MG63 (cell line): ENCODE data around the gene PSMF1. TPM values are rescaled to one million over a fixed set of nuclear protein-coding genes. Genes with fewer than 3 reads are reported as not detected.

Experiments
- DNase-seq: peaks from one replicate; pipeline ENCODE4 v3.0.0-alpha.2; 2020
- H3K27me3 ChIP-seq: fragments of 250-450 bp; sonication (Bioruptor Pico); 2 replicates; pipeline ENCODE4 v1.5.1; 2020; ENCODE audit warnings: mild to moderate bottlenecking, moderate library complexity
- H3K36me3 ChIP-seq: fragments of 250-450 bp; sonication (Bioruptor Pico); 2 replicates; pipeline ENCODE4 v1.5.1; 2020; ENCODE audit warnings: mild to moderate bottlenecking, moderate library complexity
- H3K4me3 ChIP-seq: fragments of 250-450 bp; sonication (Bioruptor Pico); 2 replicates; pipeline ENCODE4 v1.5.1; 2020; ENCODE audit warnings: mild to moderate bottlenecking, moderate library complexity
- H3K9me3 ChIP-seq: fragments of 250-450 bp; sonication (Bioruptor Pico); 2 replicates; pipeline ENCODE4 v1.5.1; 2020; ENCODE audit warnings: mild to moderate bottlenecking, moderate library complexity
- total RNA-seq: library from RNA; depleted of rRNA; stranded (reverse); fragments of >200 nt; shearing (Covaris generic); gene quantifications from 2 replicates; pipeline ENCODE4 v1.2.3, GENCODE V29; 2014; ENCODE audit warnings: low replicate concordance; rRNA removed

The PSMF1 gene, protein sequence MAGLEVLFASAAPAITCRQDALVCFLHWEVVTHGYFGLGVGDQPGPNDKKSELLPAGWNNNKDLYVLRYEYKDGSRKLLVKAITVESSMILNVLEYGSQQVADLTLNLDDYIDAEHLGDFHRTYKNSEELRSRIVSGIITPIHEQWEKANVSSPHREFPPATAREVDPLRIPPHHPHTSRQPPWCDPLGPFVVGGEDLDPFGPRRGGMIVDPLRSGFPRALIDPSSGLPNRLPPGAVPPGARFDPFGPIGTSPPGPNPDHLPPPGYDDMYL
- total RNA-seq, result 41.6 and 62.5 TPM in 2 replicates

DNA sequence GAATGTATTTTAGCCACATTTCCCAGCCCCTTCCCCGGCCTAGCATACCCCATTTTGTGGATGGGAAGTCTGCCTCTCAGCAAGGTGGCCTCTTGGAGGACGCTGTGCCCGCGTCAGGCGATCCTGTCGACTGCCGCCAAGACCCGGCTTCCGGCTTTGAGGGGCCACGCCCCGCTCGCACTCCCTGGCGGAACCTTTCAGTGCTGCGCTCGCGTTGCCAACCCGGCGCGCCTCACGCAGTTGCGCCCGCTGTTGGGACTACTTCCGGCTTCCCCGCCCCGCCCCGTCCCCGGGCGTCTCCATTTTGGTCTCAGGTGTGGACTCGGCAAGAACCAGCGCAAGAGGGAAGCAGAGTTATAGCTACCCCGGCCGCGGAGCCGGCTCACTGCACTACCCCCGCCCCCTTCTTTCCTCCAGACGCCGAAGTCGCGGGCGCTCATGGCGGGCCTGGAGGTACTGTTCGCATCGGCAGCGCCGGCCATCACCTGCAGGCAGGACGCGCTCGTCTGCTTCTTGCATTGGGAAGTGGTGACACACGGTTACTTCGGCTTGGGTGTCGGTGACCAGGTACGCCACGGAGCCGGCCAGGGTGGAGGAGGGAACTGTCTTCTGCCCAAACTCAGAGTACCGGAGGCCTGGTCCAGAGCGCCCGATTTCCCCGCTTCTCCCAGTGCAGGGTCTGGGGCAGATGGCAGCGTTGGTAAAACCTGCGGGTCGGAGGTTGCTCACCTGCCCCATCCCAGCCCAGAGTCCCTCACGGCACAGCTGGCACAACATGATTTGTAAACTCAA is at the start of gene PSMF1:
TSS of gene PSMF1 (plus strand) at position 267 of the 792 bp plus-strand sequence. CDS start at position 439, 172 bp downstream.
- no peaks in the 10 kb centered on the region for H3K27me3 ChIP-seq
- DNase-seq, result peak; percentile 85

GRCh38 chr20:1072258-1072657 is 46.1 kb upstream of the PSMF1 start:
- Histone ChIP-seq H3K27me3 (no peaks in the 10 kb centered on the region), H3K36me3 (no peaks in the 10 kb centered on the region), H3K9me3 (no peaks in the 10 kb centered on the region), H3K4me3 (no peak overlapping the region)
- DNase-seq, result no peak

More for the DNA sequence above, at the start of gene PSMF1:
- H3K9me3 ChIP-seq, result no peaks in the 10 kb centered on the region
- H3K36me3 ChIP-seq, result no peaks in the 10 kb centered on the region; the same call in none of the 2 replicates
- H3K4me3 ChIP-seq, result peak within 1 kb of the TSS; percentile 92

- Histone ChIP-seq H3K9me3 (no peaks in the 10 kb centered on the region), H3K36me3 (no peaks in the 10 kb centered on the region), H3K4me3 (no peak overlapping the region), H3K27me3 (no peaks in the 10 kb centered on the region)
- no peak for DNase-seq
Measured at GRCh38 chr20:1075616-1076015, 42.8 kb upstream of the PSMF1 start.

- DNase-seq, result no peak
- H3K4me3 ChIP-seq, result no peak overlapping the region
- H3K9me3 ChIP-seq, result no peaks in the 10 kb centered on the region
Measured at GRCh38 chr20:1081891-1082290, 36.5 kb upstream of the PSMF1 start.

DNA sequence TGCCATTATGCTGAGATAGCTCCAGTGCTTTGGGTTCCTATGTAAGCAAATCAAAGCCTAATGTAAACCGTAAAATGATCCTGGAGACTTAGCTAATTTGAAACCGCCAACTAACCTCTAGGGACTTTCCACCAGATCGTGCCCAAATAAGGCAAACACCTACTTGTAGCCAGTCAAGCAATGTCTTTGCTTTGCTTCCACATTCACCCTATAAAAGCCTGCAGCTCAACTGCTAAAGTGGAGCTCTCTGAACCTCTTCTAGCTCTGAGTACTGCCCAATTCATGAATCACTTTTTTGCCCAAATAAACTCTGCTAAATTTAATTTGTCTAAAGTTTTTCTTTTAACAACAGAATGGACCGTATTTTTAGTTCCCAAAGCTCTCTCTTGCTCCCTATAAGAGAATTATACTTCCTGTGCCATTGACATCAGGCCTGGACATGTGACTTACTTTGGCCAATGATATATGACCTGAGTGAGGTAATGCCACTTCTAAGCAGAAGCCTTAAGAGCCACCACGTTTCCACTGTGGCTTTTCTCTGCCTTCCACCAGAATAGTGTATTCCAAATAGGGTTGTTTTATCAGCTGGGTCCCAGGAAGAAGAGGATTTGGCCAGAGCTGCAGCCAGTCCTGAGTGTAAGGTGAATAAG is 34.8 kb upstream of the PSMF1 start:
- H3K4me3 ChIP-seq, result no peak overlapping the region
- H3K36me3 ChIP-seq, result no peaks in the 10 kb centered on the region
- H3K27me3 ChIP-seq, result no peaks in the 10 kb centered on the region
- no peaks in the 10 kb centered on the region for H3K9me3 ChIP-seq
- no peak for DNase-seq

More at GRCh38 chr20:1081891-1082290, 36.5 kb upstream of the PSMF1 start:
- Histone ChIP-seq H3K36me3 (no peaks in the 10 kb centered on the region), H3K27me3 (no peaks in the 10 kb centered on the region)

- Histone ChIP-seq H3K36me3 (no peaks in the 10 kb centered on the region), H3K27me3 (no peaks in the 10 kb centered on the region), H3K4me3 (no peak overlapping the region), H3K9me3 (no peaks in the 10 kb centered on the region)
- DNase-seq, result no peak
Measured at GRCh38 chr20:1085492-1086276, 32.7 kb upstream of the PSMF1 start.

DNA sequence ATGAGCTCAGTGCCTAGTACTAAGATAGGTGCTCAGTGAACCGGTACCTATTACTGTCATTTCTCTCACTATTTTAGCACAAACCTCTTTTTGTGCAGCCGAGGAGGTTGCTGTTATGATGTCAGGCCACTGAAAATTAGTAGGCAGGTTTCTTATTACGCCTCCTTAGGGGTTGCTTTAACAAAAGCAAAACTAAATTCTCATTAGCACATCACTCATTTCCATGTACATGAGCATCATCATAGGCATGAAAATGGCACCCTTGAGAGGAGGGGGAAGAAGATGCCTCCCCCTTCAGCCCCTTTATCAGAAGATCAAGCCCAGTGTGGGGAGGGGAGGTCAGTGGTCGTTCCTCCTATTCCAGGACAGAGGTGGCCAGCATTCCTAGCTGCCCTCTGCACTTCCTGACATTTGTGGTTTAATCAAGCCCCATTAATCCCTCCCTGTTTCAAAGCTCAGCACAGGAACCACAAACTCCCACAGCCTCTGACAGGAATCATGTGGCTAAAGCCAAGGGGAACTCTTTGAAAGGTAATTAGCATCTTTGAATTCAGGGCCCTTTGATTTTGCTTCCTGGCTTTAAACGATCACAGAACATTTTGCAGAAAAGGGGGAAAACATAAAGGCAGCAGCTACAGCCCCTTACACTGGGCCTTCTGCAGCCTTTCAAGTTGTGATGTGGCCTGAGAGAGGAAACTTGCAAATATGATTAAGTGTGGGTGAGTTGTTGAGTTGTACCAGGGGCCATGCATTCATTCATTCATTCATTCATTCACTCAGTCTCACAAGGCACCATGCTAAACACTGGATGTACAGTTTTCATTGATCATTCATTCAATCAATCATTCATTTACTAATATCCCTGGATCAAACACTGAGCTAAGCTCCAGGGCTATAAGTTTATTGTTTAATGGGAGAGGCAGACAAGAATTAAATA is 31.9 kb upstream of the PSMF1 start:
- Histone ChIP-seq H3K36me3 (no peaks in the 10 kb centered on the region), H3K9me3 (no peaks in the 10 kb centered on the region), H3K4me3 (no peak overlapping the region), H3K27me3 (no peaks in the 10 kb centered on the region)
- DNase-seq, result no peak

GRCh38 chr20:1087311-1087905 is 31.0 kb upstream of the PSMF1 start:
- no peak for DNase-seq
- Histone ChIP-seq H3K27me3 (no peaks in the 10 kb centered on the region), H3K9me3 (no peaks in the 10 kb centered on the region), H3K4me3 (no peak overlapping the region), H3K36me3 (no peaks in the 10 kb centered on the region)

DNA sequence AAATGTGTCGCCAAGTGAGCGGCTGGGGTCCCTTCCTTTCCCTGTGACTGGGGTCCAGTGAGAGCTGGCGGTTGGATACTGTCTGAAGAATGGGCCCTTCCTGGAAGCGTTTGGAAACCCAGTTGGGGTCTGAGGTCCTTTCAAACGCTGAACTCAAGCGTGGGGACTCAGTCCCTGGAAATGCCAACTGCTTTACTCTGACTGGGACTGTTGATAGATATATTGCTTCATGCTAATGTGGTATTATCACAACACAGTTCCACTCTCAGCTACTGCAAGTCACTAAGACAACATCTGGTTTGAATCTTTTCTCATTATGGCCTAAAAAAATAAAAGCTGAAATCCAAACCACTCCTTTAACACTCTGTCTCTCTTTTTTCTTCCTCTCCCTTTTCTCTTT is 23.7 kb upstream of the PSMF1 start:
- no peaks in the 10 kb centered on the region for H3K27me3 ChIP-seq
- no peaks in the 10 kb centered on the region for H3K36me3 ChIP-seq
- no peak overlapping the region for H3K4me3 ChIP-seq
- DNase-seq, result no peak
- no peaks in the 10 kb centered on the region for H3K9me3 ChIP-seq

- Histone ChIP-seq H3K4me3 (no peak overlapping the region), H3K36me3 (no peaks in the 10 kb centered on the region), H3K9me3 (no peaks in the 10 kb centered on the region; the same call in none of the 2 replicates), H3K27me3 (no peaks in the 10 kb centered on the region)
- DNase-seq, result no peak
Measured at GRCh38 chr20:1101533-1101932, 16.9 kb upstream of the PSMF1 start.

- no peaks in the 10 kb centered on the region; the same call in none of the 2 replicates for H3K9me3 ChIP-seq
- no peak overlapping the region for H3K4me3 ChIP-seq
- no peak for DNase-seq
- no peaks in the 10 kb centered on the region for H3K36me3 ChIP-seq
- no peaks in the 10 kb centered on the region for H3K27me3 ChIP-seq
Measured at GRCh38 chr20:1102016-1102415, 16.4 kb upstream of the PSMF1 start.

GRCh38 chr20:1103751-1104150 is 14.7 kb upstream of the PSMF1 start:
- Histone ChIP-seq H3K27me3 (no peaks in the 10 kb centered on the region), H3K4me3 (no peak overlapping the region), H3K36me3 (no peaks in the 10 kb centered on the region), H3K9me3 (no peaks in the 10 kb centered on the region; the same call in none of the 2 replicates)
- no peak for DNase-seq

DNA sequence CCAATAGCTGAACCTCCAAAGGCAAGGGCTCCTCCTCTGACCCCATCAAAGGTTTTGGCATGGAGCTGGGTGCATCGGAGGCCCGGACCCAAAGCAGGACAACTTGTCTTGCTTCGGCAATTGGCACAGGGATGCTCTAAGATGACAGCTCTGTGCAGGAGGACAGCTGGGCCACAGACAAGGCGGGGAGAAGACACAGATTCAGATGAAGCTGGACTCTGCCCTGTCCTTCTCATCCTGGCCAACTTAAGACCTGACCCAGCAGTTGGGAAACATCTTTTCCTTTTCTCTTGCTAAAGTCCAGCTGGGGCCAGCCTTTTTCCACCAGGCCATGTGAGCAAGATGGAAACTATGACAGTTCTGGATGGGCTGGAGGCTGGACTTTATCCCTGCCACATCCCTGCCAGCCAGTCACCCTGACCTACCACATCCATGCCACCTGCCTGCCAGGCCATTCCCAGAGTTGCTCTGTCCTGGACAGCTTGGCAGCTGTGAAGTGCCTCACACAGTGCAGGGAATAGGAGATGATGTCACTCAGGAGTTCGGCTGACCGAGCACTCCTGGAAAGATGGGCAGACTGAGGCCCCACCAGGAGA is 12.7 kb upstream of the PSMF1 start:
- H3K4me3 ChIP-seq, result no peak overlapping the region
- no peaks in the 10 kb centered on the region; the same call in none of the 2 replicates for H3K9me3 ChIP-seq
- no peaks in the 10 kb centered on the region for H3K27me3 ChIP-seq
- H3K36me3 ChIP-seq, result no peaks in the 10 kb centered on the region
- no peak for DNase-seq

DNA sequence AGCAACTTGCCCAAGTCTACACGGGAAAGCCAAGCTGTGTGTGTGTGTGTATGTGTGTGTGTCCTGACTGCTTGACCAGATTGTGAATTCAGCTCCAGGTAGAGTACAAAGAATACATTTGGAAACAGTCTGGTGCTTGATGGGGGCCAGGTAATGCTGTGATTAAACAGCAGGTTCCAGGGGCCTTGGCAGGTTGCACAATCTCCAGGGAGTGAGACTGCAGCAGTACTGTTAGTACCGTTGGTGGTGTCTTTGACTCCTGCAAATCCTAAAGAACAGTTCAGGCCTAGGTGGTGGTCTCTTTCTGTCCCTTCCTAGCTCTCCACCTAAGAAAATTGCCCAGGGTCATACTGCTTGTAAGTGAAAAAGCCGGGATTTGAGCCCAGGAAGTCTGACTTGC is 11.2 kb upstream of the PSMF1 start:
- no peaks in the 10 kb centered on the region for H3K27me3 ChIP-seq
- no peak overlapping the region for H3K4me3 ChIP-seq
- no peaks in the 10 kb centered on the region; the same call in none of the 2 replicates for H3K9me3 ChIP-seq
- no peaks in the 10 kb centered on the region for H3K36me3 ChIP-seq
- no peak for DNase-seq

DNA sequence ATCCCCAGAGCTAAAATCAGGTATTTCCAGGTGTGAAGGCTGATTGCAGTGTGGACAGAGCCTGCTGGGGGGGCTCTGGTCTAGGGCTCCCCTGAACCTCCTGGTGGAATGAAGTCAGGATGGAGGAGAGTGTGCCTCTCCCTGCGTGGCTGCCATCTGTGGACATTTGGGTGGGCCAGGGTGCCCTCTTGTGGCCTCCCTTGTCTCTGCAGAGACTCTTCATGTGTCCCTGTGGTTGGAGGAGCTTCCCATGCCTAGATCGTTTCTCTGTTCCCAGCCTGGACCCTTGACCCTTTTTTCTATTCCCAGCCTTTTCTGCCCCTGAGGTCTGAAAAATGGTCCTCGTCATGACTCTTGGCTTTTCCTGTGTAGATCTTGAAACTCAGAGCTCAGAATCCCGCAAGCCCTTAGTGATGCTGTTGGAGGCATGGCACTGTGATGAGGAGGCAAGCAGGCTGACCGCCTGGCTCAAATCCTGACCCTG is 9.9 kb upstream of the PSMF1 start:
- H3K9me3 ChIP-seq, result no peaks in the 10 kb centered on the region
- no peaks in the 10 kb centered on the region for H3K27me3 ChIP-seq
- peak; percentile 26 for DNase-seq
- H3K36me3 ChIP-seq, result no peaks in the 10 kb centered on the region
- H3K4me3 ChIP-seq, result no peak overlapping the region
